HG02571 (cell line): ENCODE measurements around the gene MRAS.

Experiments used
- ATAC-seq: cut with Tn5 transposase; IDR thresholded peaks from one replicate; pipeline ENCODE4 v1.9.1; 2021; ENCODE audit warnings: mild to moderate bottlenecking, moderate library complexity; ENCODE audit not compliant: unreplicated experiment

Gene MRAS

GRCh38 chr3:138384976-138385375 lies 36.6 kb downstream of the MRAS start:
- no peak for ATAC-seq

- ATAC-seq, result no peak
Observed at GRCh38 chr3:138389144-138389601, 40.8 kb downstream of the MRAS start.

GRCh38 chr3:138389841-138390581 lies 41.6 kb downstream of the MRAS start:
- ATAC-seq, result no peak

GRCh38 chr3:138390582-138390932 lies 42.2 kb downstream of the MRAS start:
- ATAC-seq, result no peak

GRCh38 chr3:138394156-138394555 lies 45.8 kb downstream of the MRAS start:
- ATAC-seq, result no peak

GRCh38 chr3:138394686-138395085 lies 46.3 kb downstream of the MRAS start:
- ATAC-seq, result no peak

- ATAC-seq, result no peak
Observed at GRCh38 chr3:138395865-138396751, 47.7 kb downstream of the MRAS start.

- no peak for ATAC-seq
Observed at GRCh38 chr3:138396752-138397410, 48.5 kb downstream of the MRAS start.

- ATAC-seq, result no peak
Observed at GRCh38 chr3:138397983-138398382, 49.6 kb downstream of the MRAS start.

- no peak for ATAC-seq
Observed at GRCh38 chr3:138398791-138399575, 50.6 kb downstream of the MRAS start.

- ATAC-seq, result no peak
Observed at GRCh38 chr3:138399766-138400165, 51.4 kb downstream of the MRAS start.

GRCh38 chr3:138400651-138401070 lies 52.3 kb downstream of the MRAS start:
- no peak for ATAC-seq

- no peak for ATAC-seq
Observed at GRCh38 chr3:138401834-138402233, 53.5 kb downstream of the MRAS start.

GRCh38 chr3:138404121-138404520 lies 55.7 kb downstream of the MRAS start:
- no peak for ATAC-seq

- ATAC-seq, result no peak
Observed at GRCh38 chr3:138405001-138405400, 56.6 kb downstream of the MRAS start.

- no peak for ATAC-seq
Observed at GRCh38 chr3:138405486-138405885, 57.1 kb downstream of the MRAS start.

- no peak for ATAC-seq
Observed at GRCh38 chr3:138406606-138407005, 58.2 kb downstream of the MRAS start.

- no peak for ATAC-seq
Observed at GRCh38 chr3:138407236-138407907, 59.0 kb downstream of the MRAS start.

- no peak for ATAC-seq
Observed at GRCh38 chr3:138408751-138409570, 60.6 kb downstream of the MRAS start.
